K562 (cell line): Measurements from ENCODE around the gene BRICD5. TPM values are rescaled to one million over a fixed set of nuclear protein-coding genes. Genes with fewer than 3 reads are reported as not detected.
A peak's percentile ranks its signal among the peaks of the same experiment; 100 is the strongest.

ENCODE experiments used
- CHD4 ChIP-seq: fragments of 200-600 bp; sonication (generic); IDR thresholded peaks from 3 replicates; pipeline ENCODE4 v1.6.1; 2012; ENCODE audit warnings: low read depth, mild to moderate bottlenecking, mixed read lengths, low read length, inconsistent platforms; ENCODE audit not compliant: insufficient read depth, insufficient replicate concordance, poor library complexity, severe bottlenecking
- HOMEZ ChIP-seq: fragments of 250-450 bp; sonication (Bioruptor Pico); IDR thresholded peaks from 2 replicates; pipeline ENCODE4 v1.4.0; 2020; ENCODE audit warnings: mild to moderate bottlenecking, moderate library complexity
- MIER1 ChIP-seq: fragments of 450-650 bp; IDR thresholded peaks from 2 replicates; pipeline ENCODE4 v1.6.1; 2016; ENCODE audit warnings: antibody characterized with exemption, mild to moderate bottlenecking, low read depth
- MYNN ChIP-seq, 2 experiments: sonication (generic); formaldehyde crosslinking in 1 of 2; IDR thresholded peaks; 2 replicates each; pipeline versions ENCODE4 v1.5.0 to v1.6.1; 2016 to 2020; ENCODE audit warnings: antibody characterized with exemption in 1 of 2, missing genetic modification reagents in 1 of 2
- THRB ChIP-seq: fragments of 450-650 bp; formaldehyde crosslinking; conservative IDR thresholded peaks from 2 replicates; pipeline ENCODE4 v1.4.0; 2022; ENCODE audit warnings: mild to moderate bottlenecking, missing genetic modification characterization
- ZNF253 ChIP-seq: fragments of 250-450 bp; sonication (Bioruptor Pico); conservative IDR thresholded peaks from 2 replicates; pipeline ENCODE4 v1.6.1; 2021; ENCODE audit warnings: mild to moderate bottlenecking
- ZNF277 ChIP-seq: fragments of 250-450 bp; sonication (Bioruptor Pico); IDR thresholded peaks from 2 replicates; pipeline ENCODE4 v1.8.0; 2022; ENCODE audit warnings: inconsistent platforms, mild to moderate bottlenecking, moderate library complexity, borderline replicate concordance
- ZNF318 ChIP-seq, 2 experiments: fragments of 450-650 bp; IDR thresholded peaks; 2 replicates each; pipeline ENCODE4 v1.6.1; 2016; ENCODE audit warnings: mild to moderate bottlenecking in 2 of 2, borderline replicate concordance in 1 of 2, low read depth in 1 of 2, moderate library complexity in 1 of 2
- ZNF324 ChIP-seq: fragments of 250-450 bp; sonication (Bioruptor Pico); IDR thresholded peaks from 2 replicates; pipeline ENCODE4 v1.4.0; 2020; ENCODE audit warnings: mild to moderate bottlenecking
- ZNF740 ChIP-seq, 3 experiments: fragments of 200-800 bp in 1 of 3; sonication (Bioruptor generic) in 1 of 3; sonication (generic) in 1 of 3; formaldehyde crosslinking in 1 of 3; IDR thresholded peaks; 2 replicates each; pipeline versions ENCODE4 v1.6.1 to v1.8.0; 2016 to 2022; ENCODE audit warnings: mild to moderate bottlenecking in 2 of 3, missing compliant biosample characterization in 2 of 3, missing genetic modification characterization in 2 of 3, missing genetic modification reagents in 1 of 3
- polyA plus RNA-seq, 8 experiments: library from polyadenylated mRNA; depleted of rRNA in 4 of 8; stranded (reverse) in 5 of 8; unstranded in 3 of 8; fragments of >200 nt; fragmentation: Nextera tagmentation in 2 of 8; fragmentation: Illumina TruSeq in 1 of 8; extraction: Ambion mirVana in 2 of 8; extraction: Trizol in 1 of 8; gene quantifications; 2 replicates each; pipeline versions ENCODE4 v1.2.1 to v1.2.3, GENCODE V29; 2011 to 2014; ENCODE audit warnings: inconsistent platforms in 1 of 8, missing spikeins in 1 of 8
- total RNA-seq, 7 experiments: library from RNA; depleted of rRNA in 6 of 7; stranded (reverse); fragments of >200 nt in 6 of 7; fragmentation: Illumina TruSeq in 2 of 7; extraction: Trizol in 2 of 7; gene quantifications; 2 replicates each; pipeline versions ENCODE4 v1.2.1 to v1.2.3, GENCODE V29; 2011 to 2021; ENCODE audit warnings: low replicate concordance in 1 of 7

Gene BRICD5
- total and polyA plus RNA-seq, 9 of the 15 experiments (the other 6 are each of a cell fraction or from before 2014, with no cell fraction given): 0.24 to 15.1 (median 2.4) TPM; not detected in 1

GRCh38 chr16:2251296-2252111, 40.8 kb upstream of the BRICD5 start, which contains the start of gene ECI1 (continued):
- no peak for TF ChIP-seq MIER1
- no peak for TF ChIP-seq ZNF253 (CRISPR knock-in tag)
- TF ChIP-seq HOMEZ (CRISPR knock-in tag): no peak
- TF ChIP-seq CHD4: peak; percentile 29
- peak; percentile 39; the same call in 1 of the 2 replicates for TF ChIP-seq ZNF740 (CRISPR knock-in tag; IDR thresholded peaks at IDR 0.05)
- peak in 1 of 2 experiments; percentile 80; a peak in 2 of 4 replicates for TF ChIP-seq ZNF740 (tag; IDR thresholded peaks at IDR 0.05)
- no peak for TF ChIP-seq ZNF318 (IDR thresholded peaks at IDR 0.05; ENCODE audit: borderline replicate concordance in 1 of 2, low read depth in 1 of 2)
- no peak for TF ChIP-seq THRB (CRISPR knock-in tag)
- TF ChIP-seq ZNF277 (CRISPR knock-in tag): no peak
- no peak for TF ChIP-seq ZNF324 (CRISPR knock-in tag)
- peak; percentile 86; the same call in 1 of the 2 replicates for TF ChIP-seq MYNN (IDR thresholded peaks at IDR 0.05)
- no peak for TF ChIP-seq MYNN (CRISPR knock-in tag; IDR thresholded peaks at IDR 0.05)
